MM.1S (cell line): ENCODE measurements around the gene TRAPPC6A.

Source experiments
- CTCF ChIP-seq: fragments of 300-600 bp; sonication (generic); IDR thresholded peaks from 2 replicates; pipeline ENCODE4 v1.5.1; 2016; ENCODE audit warnings: antibody characterized with exemption, low read length, mixed read lengths
- EZH2 ChIP-seq: fragments of 300-600 bp; sonication (generic); optimal IDR thresholded peaks from 2 replicates; pipeline ENCODE3; 2017; ENCODE audit warnings: low read depth, mild to moderate bottlenecking, antibody characterized with exemption, low read length, mixed read lengths
- EZH2phosphoT487 ChIP-seq: fragments of 300-600 bp; sonication (generic); IDR thresholded peaks from 2 replicates; pipeline ENCODE4 v1.6.1; 2018; ENCODE audit warnings: antibody characterized with exemption, low read length

DNA sequence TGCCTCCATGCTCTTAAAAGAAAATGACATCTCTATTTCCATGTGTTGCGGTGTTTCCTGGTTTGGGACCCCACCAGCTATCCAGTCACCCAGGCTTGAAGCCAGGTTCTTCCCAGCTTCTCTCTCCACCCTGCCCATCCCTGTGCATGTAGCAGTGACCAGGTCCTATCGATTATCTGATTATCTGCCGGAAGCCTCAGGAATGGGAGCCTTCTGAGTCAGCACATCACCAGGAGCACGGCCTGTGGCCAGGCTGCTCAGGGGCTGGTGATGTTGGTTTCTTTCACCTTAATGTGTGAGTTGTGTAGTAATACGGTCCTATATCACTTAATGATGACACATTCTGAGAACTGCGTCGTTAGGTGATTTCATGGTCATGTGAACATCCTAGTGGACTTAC, 51.4 kb downstream of the TRAPPC6A start:
- TF ChIP-seq CTCF (no peak), EZH2 (no peak), EZH2phosphoT487 (no peak)
